ENCODE measurements around the gene NSD1. TPM values are rescaled to one million over a fixed set of nuclear protein-coding genes. Genes with fewer than 3 reads are reported as not detected.

The NSD1 gene
- total and polyA plus RNA-seq, 9 of the 15 experiments (the other 6 are each of a cell fraction or from before 2014, with no cell fraction given), result 3.8 to 51.0 (median 24.7) TPM

- Histone ChIP-seq H3K4me1 (replicated peaks in 1 of 2; ENCODE audit: control insufficient read depth in 2 of 2, insufficient read depth in 2 of 2, low read length in 2 of 2) (peaks cover 0 to 5% of the 10 kb centered on the region in 2 experiments; a peak in 2 of 5 replicates), H3K9me1 (ENCODE audit: control insufficient read depth, insufficient read depth, low read length) (no peaks in the 10 kb centered on the region), H3K36me3 (ENCODE audit: control insufficient read depth, insufficient read depth, low read length) (peaks cover 39% of the 10 kb centered on the region), H3K79me2 (ENCODE audit: control insufficient read depth, insufficient read depth, low read length) (peaks cover 37% of the 10 kb centered on the region), H4K20me1 (replicated peaks; ENCODE audit: control insufficient read depth, insufficient read depth, low read length) (no peaks in the 10 kb centered on the region), H3K9me3 (replicated peaks; ENCODE audit: control insufficient read depth, insufficient read depth, low read depth, low read length) (no peaks in the 10 kb centered on the region; the same call in 1 of the 2 replicates), H2AFZ (ENCODE audit: low read depth, low read length) (no peak overlapping the region), H3K9ac (ENCODE audit: insufficient read depth in 1 of 2, low read depth in 2 of 2, low read length in 2 of 2) (no peak overlapping the region), H3K27me3 (ENCODE audit: control insufficient read depth in 2 of 2, insufficient read depth in 2 of 2, low read length in 2 of 2) (no peaks in the 10 kb centered on the region), H3K4me2 (ENCODE audit: insufficient read depth, low read length) (no peak overlapping the region), H3K4me3 (no peak overlapping the region), H3K27ac (ENCODE audit: extremely low read depth, low read depth, low read length) (no peak overlapping the region)
- TF ChIP-seq SPI1 (IDR thresholded peaks at IDR 0.05; ENCODE audit: borderline replicate concordance, low read depth, low read length) (peak; percentile 71; the same call in 1 of the 2 replicates), MYC (IDR thresholded peaks at IDR 0.05; ENCODE audit: low read depth, low read length) (no peak), MYC (CRISPR knock-in tag; IDR thresholded peaks at IDR 0.05; ENCODE audit: borderline replicate concordance, low read depth) (no peak)
- FAIRE-seq, result no peak
- CTCF ChIA-PET (ENCODE audit: low intra/inter-chr PET ratio), result no interaction called here
- no peak for DNase-seq (ENCODE audit: extremely low read depth in 1 of 4, low spot score in 3 of 4)
- WGBS (ENCODE audit: insufficient coverage, low coverage, missing lambda C conversion rate), result 85% methylated on average over 3 of the region's 6 CpGs
- POLR2A ChIA-PET, result interaction anchor here (0.6 to 1.0 kb wide), 2 partner anchors 22 to 984 kb away, joined by 3 to 6 read pairs; no protein-coding TSS in a partner anchor
- intact Hi-C loops (cut with micrococcal nuclease), result no loop called here
- in situ Hi-C loops (cut with MboI), result no loop called here
- BruUV-seq (replicated peaks), result no TSS peak
- ATAC-seq, result no peak
Observed at GRCh38 chr5:177230660-177231059, 97.1 kb downstream of the NSD1 start.

- FAIRE-seq (peak; percentile 29), DNase-seq (ENCODE audit: extremely low read depth in 1 of 4, low spot score in 3 of 4) (no peak), ATAC-seq (no peak; the same call in 2 of the 3 replicates)
- H3K4me2 ChIP-seq (ENCODE audit: insufficient read depth, low read length), result no peak overlapping the region
- H3K36me3 ChIP-seq (ENCODE audit: control insufficient read depth, insufficient read depth, low read length), result peaks cover 42% of the 10 kb centered on the region
- POLR2A ChIA-PET, result interaction anchor here (1.0 kb wide), 1 partner anchor 23 kb away, joined by 6 read pairs; no protein-coding TSS in a partner anchor
- intact Hi-C loops (cut with micrococcal nuclease), result no loop called here
- no peaks in the 10 kb centered on the region for H3K9me1 ChIP-seq (ENCODE audit: control insufficient read depth, insufficient read depth, low read length)
- H3K27ac ChIP-seq (ENCODE audit: extremely low read depth, low read depth, low read length), result no peak overlapping the region
- no TSS peak for BruUV-seq (replicated peaks)
- no peak overlapping the region for H3K4me3 ChIP-seq
- H3K9ac ChIP-seq (ENCODE audit: insufficient read depth in 1 of 2, low read depth in 2 of 2, low read length in 2 of 2), result no peak overlapping the region; a peak in 1 of 4 replicates
- H2AFZ ChIP-seq (ENCODE audit: low read depth, low read length), result no peak overlapping the region
- no peaks in the 10 kb centered on the region for H4K20me1 ChIP-seq (replicated peaks; ENCODE audit: control insufficient read depth, insufficient read depth, low read length)
- 67% methylated on average over 11 of the region's 11 CpGs for WGBS (ENCODE audit: insufficient coverage, low coverage, missing lambda C conversion rate)
- H3K9me3 ChIP-seq (replicated peaks; ENCODE audit: control insufficient read depth, insufficient read depth, low read depth, low read length), result no peaks in the 10 kb centered on the region; the same call in 1 of the 2 replicates
- H3K4me1 ChIP-seq (replicated peaks in 1 of 2; ENCODE audit: control insufficient read depth in 2 of 2, insufficient read depth in 2 of 2, low read length in 2 of 2), result peaks cover 0 to 5% of the 10 kb centered on the region in 2 experiments; a peak in 2 of 5 replicates
- in situ Hi-C loops (cut with MboI), result no loop called here
- H3K79me2 ChIP-seq (ENCODE audit: control insufficient read depth, insufficient read depth, low read length), result peaks cover 27% of the 10 kb centered on the region
- H3K27me3 ChIP-seq (ENCODE audit: control insufficient read depth in 2 of 2, insufficient read depth in 2 of 2, low read length in 2 of 2), result no peaks in the 10 kb centered on the region
- CTCF ChIA-PET (ENCODE audit: low intra/inter-chr PET ratio), result no interaction called here
- TF ChIP-seq GATA2 (CRISPR knock-in tag; IDR thresholded peaks at IDR 0.05) (no peak), ARID3A (IDR thresholded peaks at IDR 0.05; ENCODE audit: borderline replicate concordance, low read depth, low read length) (no peak), HDAC2 (IDR thresholded peaks at IDR 0.05) (no peak), MAFG (tag; conservative IDR thresholded peaks at IDR 0.05) (0 out of 2 replicates have a peak, but pooled peaks have one; percentile 16), SIN3B (IDR thresholded peaks at IDR 0.05; ENCODE audit: low read depth) (no peak), POLR2A (conservative IDR thresholded peaks at IDR 0.05) (no peak)
Observed at GRCh38 chr5:177231479-177232250, 98.1 kb downstream of the NSD1 start.

Measured in K562 (cell line).